OCI-LY7 (cell line): ENCODE measurements around the gene JAG2. TPM values are rescaled to one million over a fixed set of nuclear protein-coding genes. Genes with fewer than 3 reads are reported as not detected.
A peak's percentile ranks its signal among the peaks of the same experiment; 100 is the strongest.

Experiments used
- BruUV-seq: library from RNA; stranded (reverse); fragments of 400-500 nt; replicated peaks from 2 replicates; lab custom pipeline; 2021; lab: Mats Ljungman, UMichigan
- CTCF ChIA-PET: fragments of 300-600 bp; sonication (Branson Sonifier 250); formaldehyde crosslinking; loops from one replicate; lab custom pipeline; 2022; ENCODE audit warnings: antibody characterized with exemption; ENCODE audit not compliant: unreplicated experiment; lab: Charles Lee
- POLR2A ChIA-PET: fragments of 300-600 bp; sonication (Branson Sonifier 250); formaldehyde crosslinking; loops from one replicate; lab custom pipeline; 2022; ENCODE audit warnings: antibody characterized with exemption; lab: Charles Lee
- DNase-seq: peaks from one replicate; pipeline ENCODE4 v3.0.0-alpha.2; 2015; ENCODE audit warnings: low spot score
- H2AFZ ChIP-seq: fragments of 200-600 bp; sonication (generic), shearing (Covaris generic); 2 replicates; pipeline ENCODE4 v1.6.1; 2014; ENCODE audit warnings: mild to moderate bottlenecking, antibody characterized with exemption, low read length, moderate library complexity
- H3K27ac ChIP-seq: fragments of 200-600 bp; sonication (generic); 2 replicates; pipeline ENCODE4 v1.5.1; 2014; ENCODE audit warnings: mixed run types, low read depth, mild to moderate bottlenecking, moderate library complexity, low read length, inconsistent platforms; ENCODE audit not compliant: poor library complexity, severe bottlenecking
- H3K36me3 ChIP-seq: fragments of 200-600 bp; sonication (generic); 2 replicates; pipeline ENCODE4 v1.6.1; 2014; ENCODE audit warnings: mild to moderate bottlenecking, antibody characterized with exemption, low read length, moderate library complexity, mixed read lengths; ENCODE audit not compliant: insufficient read depth
- H3K4me1 ChIP-seq: fragments of 200-600 bp; sonication (generic); 2 replicates; pipeline ENCODE4 v1.5.1; 2014; ENCODE audit warnings: mild to moderate bottlenecking, low read length; ENCODE audit not compliant: insufficient read depth, poor library complexity, severe bottlenecking
- H3K4me2 ChIP-seq: fragments of 200-600 bp; sonication (generic); 2 replicates; pipeline ENCODE4 v1.6.1; 2014; ENCODE audit warnings: mild to moderate bottlenecking, low read length
- H3K4me3 ChIP-seq: fragments of 200-600 bp; sonication (generic); 2 replicates; pipeline ENCODE4 v1.5.1; 2014; ENCODE audit warnings: mild to moderate bottlenecking, low read depth, low read length; ENCODE audit not compliant: poor library complexity, severe bottlenecking
- H3K79me2 ChIP-seq: fragments of 200-600 bp; sonication (generic); 2 replicates; pipeline ENCODE4 v1.6.1; 2016; ENCODE audit warnings: low read depth, mild to moderate bottlenecking, low read length, moderate library complexity, mixed read lengths; ENCODE audit not compliant: insufficient read depth
- H3K9me2 ChIP-seq: fragments of 200-600 bp; sonication (generic); 2 replicates; pipeline ENCODE4 v1.6.1; 2016; ENCODE audit warnings: mild to moderate bottlenecking, low read length, mixed read lengths; ENCODE audit not compliant: insufficient read depth
- H3K9me3 ChIP-seq: fragments of 200-600 bp; sonication (generic); 2 replicates; pipeline ENCODE4 v1.6.1; 2014; ENCODE audit warnings: mild to moderate bottlenecking, mixed run types, low read length, mixed read lengths
- H4K20me1 ChIP-seq: fragments of 200-600 bp; sonication (generic); 2 replicates; pipeline ENCODE4 v1.6.1; 2014; ENCODE audit warnings: mild to moderate bottlenecking, antibody characterized with exemption, low read length, moderate library complexity, mixed read lengths; ENCODE audit not compliant: insufficient read depth
- CTCF ChIP-seq: fragments of 200-600 bp; sonication (generic); conservative IDR thresholded peaks from 2 replicates; pipeline ENCODE4 v1.5.1; 2014; ENCODE audit warnings: mild to moderate bottlenecking, antibody characterized with exemption, low read length, moderate library complexity, mixed read lengths
- EZH2phosphoT487 ChIP-seq: fragments of 200-600 bp; sonication (generic); IDR thresholded peaks from 2 replicates; pipeline ENCODE4 v1.6.1; 2018; ENCODE audit warnings: low read depth, borderline replicate concordance, mild to moderate bottlenecking, mixed run types, antibody characterized with exemption, low read length, moderate library complexity, mixed read lengths
- intact Hi-C: fragments of 100-400 bp; cut with micrococcal nuclease; formaldehyde crosslinking; loops from one replicate; pipeline ENCODE4 v1.10.0; 2022; ENCODE audit not compliant: unreplicated experiment
- total RNA-seq, 2 experiments: library from RNA; depleted of rRNA in 1 of 2; stranded (reverse); fragments of >200 nt in 1 of 2; shearing (Covaris generic) in 1 of 2; gene quantifications; 2 replicates each; pipeline ENCODE4 v1.2.3, GENCODE V29; 2014 to 2022

JAG2 gene
- total RNA-seq, 2 experiments from 2014 or later, result 5.0 to 6.0 TPM

- H3K9me2 ChIP-seq, result no peaks in the 10 kb centered on the region
- no peak for TF ChIP-seq EZH2phosphoT487
- no peak for TF ChIP-seq CTCF
- POLR2A ChIA-PET, result interaction anchor here (0.5 kb wide), 1 partner anchor 1179 kb away, joined by 3 read pairs; no protein-coding TSS in a partner anchor
- H4K20me1 ChIP-seq, result no peaks in the 10 kb centered on the region
- H3K9me3 ChIP-seq, result no peaks in the 10 kb centered on the region
- no peak overlapping the region for H3K27ac ChIP-seq
- H2AFZ ChIP-seq, result no peak overlapping the region
- CTCF ChIA-PET, result no interaction called here
- DNase-seq, result no peak
- H3K4me1 ChIP-seq, result no peaks in the 10 kb centered on the region
- H3K79me2 ChIP-seq, result no peaks in the 10 kb centered on the region
- H3K4me3 ChIP-seq, result no peak overlapping the region
- intact Hi-C loops, result loop anchor here (5.0 kb wide), 1 partner anchor 88 kb away; the partner anchor contains the start of gene NUDT14
- BruUV-seq, result no TSS peak
- H3K36me3 ChIP-seq, result no peaks in the 10 kb centered on the region
- H3K4me2 ChIP-seq, result no peak overlapping the region
Measured at GRCh38 chr14:105094193-105094907, 74.2 kb downstream of the JAG2 start.

- Histone ChIP-seq H3K9me3 (no peaks in the 10 kb centered on the region), H3K4me1 (no peaks in the 10 kb centered on the region), H3K36me3 (no peaks in the 10 kb centered on the region), H3K27ac (no peak overlapping the region), H3K4me2 (peak overlapping the region; percentile 7; the same call in 1 of the 2 replicates), H3K4me3 (no peak overlapping the region), H4K20me1 (no peaks in the 10 kb centered on the region), H3K9me2 (no peaks in the 10 kb centered on the region), H2AFZ (no peak overlapping the region), H3K79me2 (no peaks in the 10 kb centered on the region)
- POLR2A ChIA-PET, result no interaction called here
- DNase-seq, result no peak
- intact Hi-C loops, result loop anchor here (5.0 kb wide), 1 partner anchor 89 kb away; the partner anchor contains the start of gene NUDT14
- CTCF ChIA-PET, result no interaction called here
- BruUV-seq, result no TSS peak
- TF ChIP-seq EZH2phosphoT487 (no peak), CTCF (peak; percentile 48)
Measured at GRCh38 chr14:105093431-105094192, 75.0 kb downstream of the JAG2 start.
